ENCODE results near the gene REXO5. TPM values are rescaled to one million over a fixed set of nuclear protein-coding genes. Genes with fewer than 3 reads are reported as not detected.

REXO5 gene
- total RNA-seq, 1 experiment from 2014 or later: 7.3 TPM

- Histone ChIP-seq H3K9me3 (no peaks in the 10 kb centered on the region), H3K27me3 (replicated peaks; ENCODE audit: control insufficient read depth, insufficient read depth, low read length) (no peaks in the 10 kb centered on the region), H3K4me3 (ENCODE audit: low read depth, low read length) (no peak overlapping the region), H3K36me3 (ENCODE audit: control insufficient read depth, insufficient read depth, low read length) (no peaks in the 10 kb centered on the region), H3K4me1 (peaks cover 27% of the 10 kb centered on the region)
- DNase-seq: no peak
- no peaks in the 10 kb centered on the region for H3K27me3 Mint-ChIP-seq (ENCODE audit: insufficient read depth, unreplicated experiment)
- H3K36me3 Mint-ChIP-seq (ENCODE audit: insufficient read depth, unreplicated experiment): peaks cover 8% of the 10 kb centered on the region
- POLR2A ChIA-PET: no interaction called here
- intact Hi-C loops (cut with micrococcal nuclease; ENCODE audit: unreplicated experiment): no loop called here
- H3K4me3 Mint-ChIP-seq (ENCODE audit: unreplicated experiment): no peak overlapping the region
- CTCF ChIA-PET: interaction anchor here (1.4 kb wide), 1 partner anchor 8 kb away, joined by 6 read pairs; no protein-coding TSS in a partner anchor
- H3K4me1 Mint-ChIP-seq (ENCODE audit: low read depth, unreplicated experiment): peaks cover 7% of the 10 kb centered on the region
- H3K27ac Mint-ChIP-seq (ENCODE audit: unreplicated experiment): no peak overlapping the region
- BruUV-seq (replicated peaks): no TSS peak
- no peak for TF ChIP-seq CTCF (IDR thresholded peaks at IDR 0.05; ENCODE audit: insufficient read depth in 1 of 2, low read depth in 1 of 2, low read length in 1 of 2, severe bottlenecking in 1 of 2, unreplicated experiment in 1 of 2)
- H3K9me3 Mint-ChIP-seq (ENCODE audit: unreplicated experiment): no peaks in the 10 kb centered on the region
These were observed 69.0 kb downstream of the REXO5 start for GRCh38 chr16:20875355-20875650.

- intact Hi-C loops (cut with micrococcal nuclease; ENCODE audit: unreplicated experiment): no loop called here
- Mint-ChIP-seq H3K27me3 (ENCODE audit: insufficient read depth, unreplicated experiment) (no peaks in the 10 kb centered on the region), H3K27ac (ENCODE audit: unreplicated experiment) (no peak overlapping the region), H3K36me3 (ENCODE audit: insufficient read depth, unreplicated experiment) (peaks cover 14% of the 10 kb centered on the region), H3K4me1 (ENCODE audit: low read depth, unreplicated experiment) (peaks cover 7% of the 10 kb centered on the region), H3K4me3 (ENCODE audit: unreplicated experiment) (no peak overlapping the region), H3K9me3 (ENCODE audit: unreplicated experiment) (no peaks in the 10 kb centered on the region)
- Histone ChIP-seq H3K27me3 (replicated peaks; ENCODE audit: control insufficient read depth, insufficient read depth, low read length) (no peaks in the 10 kb centered on the region), H3K4me3 (ENCODE audit: low read depth, low read length) (no peak overlapping the region), H3K4me1 (peaks cover 37% of the 10 kb centered on the region), H3K36me3 (ENCODE audit: control insufficient read depth, insufficient read depth, low read length) (no peaks in the 10 kb centered on the region), H3K9me3 (no peaks in the 10 kb centered on the region)
- BruUV-seq (replicated peaks): no TSS peak
- no peak for TF ChIP-seq CTCF (IDR thresholded peaks at IDR 0.05; ENCODE audit: insufficient read depth in 1 of 2, low read depth in 1 of 2, low read length in 1 of 2, severe bottlenecking in 1 of 2, unreplicated experiment in 1 of 2)
- CTCF ChIA-PET: no interaction called here
- POLR2A ChIA-PET: no interaction called here
- DNase-seq: peak in 1 of 2 experiments; percentile 47
These were observed 72.4 kb downstream of the REXO5 start for GRCh38 chr16:20878682-20879147.

- Mint-ChIP-seq H3K9me3 (ENCODE audit: unreplicated experiment) (no peaks in the 10 kb centered on the region), H3K27ac (ENCODE audit: unreplicated experiment) (no peak overlapping the region), H3K4me3 (ENCODE audit: unreplicated experiment) (no peak overlapping the region), H3K27me3 (ENCODE audit: insufficient read depth, unreplicated experiment) (no peaks in the 10 kb centered on the region), H3K4me1 (ENCODE audit: low read depth, unreplicated experiment) (peaks cover 13% of the 10 kb centered on the region), H3K36me3 (ENCODE audit: insufficient read depth, unreplicated experiment) (peaks cover 17% of the 10 kb centered on the region)
- H3K4me3 ChIP-seq (ENCODE audit: low read depth, low read length): no peak overlapping the region
- H3K36me3 ChIP-seq (ENCODE audit: control insufficient read depth, insufficient read depth, low read length): no peaks in the 10 kb centered on the region
- TF ChIP-seq CTCF (IDR thresholded peaks at IDR 0.05; ENCODE audit: insufficient read depth in 1 of 2, low read depth in 1 of 2, low read length in 1 of 2, severe bottlenecking in 1 of 2, unreplicated experiment in 1 of 2): no peak
- intact Hi-C loops (cut with micrococcal nuclease; ENCODE audit: unreplicated experiment): no loop called here
- no peak for DNase-seq
- H3K27me3 ChIP-seq (replicated peaks; ENCODE audit: control insufficient read depth, insufficient read depth, low read length): no peaks in the 10 kb centered on the region
- peaks cover 42% of the 10 kb centered on the region for H3K4me1 ChIP-seq
- POLR2A ChIA-PET: no interaction called here
- BruUV-seq (replicated peaks): no TSS peak
- CTCF ChIA-PET: no interaction called here
- no peaks in the 10 kb centered on the region for H3K9me3 ChIP-seq
These were observed 73.1 kb downstream of the REXO5 start for GRCh38 chr16:20879175-20880040.
